GM13976 (cell line): ENCODE measurements around the gene RELN.
"Not testable (repeated sequence)": the region's sequence is repeated elsewhere in the genome, so short reads cannot be mapped to it uniquely, and the experiment has no call there.

Experiments
- DNase-seq: peaks from one replicate; pipeline ENCODE4 v3.0.0; 2012; ENCODE audit warnings: low spot score
- in situ Hi-C: fragments of 300-500 bp; cut with MboI; formaldehyde crosslinking; loops from one replicate; pipeline ENCODE4 v1.12.0; 2022; ENCODE audit warnings: low sequenced_read_pairs, mixed read lengths, inconsistent platforms; ENCODE audit not compliant: unreplicated experiment
- TF ChIP-seq, protein P1 (sequence below): IDR thresholded peaks from 2 replicates; pipeline ENCODE4 v1.5.1; 2012; ENCODE audit warnings: borderline replicate concordance, mild to moderate bottlenecking; ENCODE audit not compliant: insufficient read depth; ENCODE audit errors: extremely low read depth, missing control alignments, control extremely low read depth

RELN gene

DNA sequence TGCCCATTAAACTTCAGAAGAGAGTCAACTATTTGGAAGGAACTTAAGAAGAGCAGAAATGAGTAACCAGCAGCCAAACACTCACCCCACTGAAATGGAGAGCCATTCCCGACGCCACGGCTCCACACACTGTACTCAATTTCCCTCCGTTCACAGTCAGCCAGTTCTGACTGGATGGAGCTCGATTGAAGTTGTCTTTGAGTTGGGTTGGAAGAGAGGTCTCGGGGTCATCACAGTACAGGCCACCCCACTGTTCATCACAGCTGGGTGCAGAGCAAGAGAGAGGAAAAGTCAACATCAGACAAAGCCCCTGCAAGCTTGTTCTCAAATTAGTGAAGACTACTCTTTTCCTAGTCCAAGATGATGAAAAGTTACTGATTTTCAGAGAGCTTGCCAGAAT lies 467.5 kb downstream of the RELN start:
- DNase-seq = no peak
- in situ Hi-C loops = no loop called here
- TF ChIP-seq, protein P1, sequence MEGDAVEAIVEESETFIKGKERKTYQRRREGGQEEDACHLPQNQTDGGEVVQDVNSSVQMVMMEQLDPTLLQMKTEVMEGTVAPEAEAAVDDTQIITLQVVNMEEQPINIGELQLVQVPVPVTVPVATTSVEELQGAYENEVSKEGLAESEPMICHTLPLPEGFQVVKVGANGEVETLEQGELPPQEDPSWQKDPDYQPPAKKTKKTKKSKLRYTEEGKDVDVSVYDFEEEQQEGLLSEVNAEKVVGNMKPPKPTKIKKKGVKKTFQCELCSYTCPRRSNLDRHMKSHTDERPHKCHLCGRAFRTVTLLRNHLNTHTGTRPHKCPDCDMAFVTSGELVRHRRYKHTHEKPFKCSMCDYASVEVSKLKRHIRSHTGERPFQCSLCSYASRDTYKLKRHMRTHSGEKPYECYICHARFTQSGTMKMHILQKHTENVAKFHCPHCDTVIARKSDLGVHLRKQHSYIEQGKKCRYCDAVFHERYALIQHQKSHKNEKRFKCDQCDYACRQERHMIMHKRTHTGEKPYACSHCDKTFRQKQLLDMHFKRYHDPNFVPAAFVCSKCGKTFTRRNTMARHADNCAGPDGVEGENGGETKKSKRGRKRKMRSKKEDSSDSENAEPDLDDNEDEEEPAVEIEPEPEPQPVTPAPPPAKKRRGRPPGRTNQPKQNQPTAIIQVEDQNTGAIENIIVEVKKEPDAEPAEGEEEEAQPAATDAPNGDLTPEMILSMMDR = no peak

DNA sequence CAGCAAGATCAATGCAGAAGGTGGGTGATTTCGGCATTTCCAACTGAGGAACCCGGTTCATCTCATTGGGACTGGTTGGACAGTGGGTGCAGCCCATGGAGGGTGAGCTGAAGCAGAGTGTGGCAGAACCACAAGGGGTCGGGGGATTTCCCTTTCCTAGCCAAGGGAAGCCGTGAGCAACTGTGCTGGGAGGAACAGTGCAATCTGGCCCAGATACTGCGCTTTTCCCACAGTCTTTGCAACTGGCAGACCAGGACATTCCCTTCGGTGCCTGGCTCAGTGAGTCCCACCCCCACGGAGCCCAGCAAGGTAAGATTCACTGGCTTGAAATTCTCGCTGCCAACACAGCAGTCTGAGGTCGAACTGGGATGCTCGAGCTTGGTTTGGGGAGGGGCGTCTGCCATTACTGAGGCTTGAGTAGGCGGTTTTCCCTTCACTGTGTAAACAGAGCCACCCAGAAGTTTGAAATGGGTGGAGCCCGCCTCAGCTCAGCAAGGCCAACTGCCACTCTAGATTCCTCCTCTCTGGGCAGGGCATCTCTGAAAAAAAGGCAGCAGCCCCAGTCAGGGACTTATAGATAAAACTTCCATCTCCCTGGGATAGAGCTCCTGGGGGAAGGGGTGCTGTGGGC lies 484.8 kb downstream of the RELN start:
- in situ Hi-C loops = no loop called here
- TF ChIP-seq, protein P1 = no peak
- DNase-seq = no peak

DNA sequence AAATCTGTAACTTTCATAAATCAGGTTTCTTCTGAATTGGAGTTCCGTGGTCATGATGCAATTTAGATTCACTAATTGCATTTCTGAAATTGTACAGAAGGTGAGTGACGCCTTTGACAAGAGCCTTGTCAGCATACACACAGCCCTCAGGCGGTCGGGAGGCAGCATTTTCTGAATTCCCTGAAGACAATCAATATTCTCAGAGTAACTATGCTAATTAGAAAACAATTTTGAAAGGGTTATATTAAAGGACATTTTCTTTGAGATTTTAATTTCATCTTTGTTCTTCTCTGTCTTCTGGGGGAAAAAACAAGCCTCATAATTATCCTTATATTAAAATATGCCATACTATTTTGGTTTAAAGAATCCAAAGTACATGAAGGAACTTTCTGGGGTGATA lies 488.3 kb downstream of the RELN start:
- TF ChIP-seq, protein P1 = no peak
- no peak for DNase-seq

DNA sequence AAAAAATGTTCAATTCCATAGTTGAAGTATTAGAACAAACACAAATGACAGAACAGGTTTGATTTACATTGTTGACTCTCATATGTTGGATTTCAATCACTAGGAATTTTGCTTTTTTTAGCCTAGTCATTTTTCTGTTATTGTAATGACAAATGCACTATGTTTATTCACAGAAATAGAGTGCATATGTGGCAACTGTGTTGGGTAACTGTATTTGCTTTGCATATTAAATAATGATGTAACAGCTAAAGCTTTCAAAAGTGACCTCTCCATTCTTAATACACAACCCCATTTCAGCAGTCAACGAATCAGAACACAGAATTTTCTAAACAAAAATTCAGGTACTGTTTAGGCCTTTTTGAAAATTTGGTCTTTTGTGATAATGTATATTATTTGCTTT lies 489.5 kb downstream of the RELN start:
- TF ChIP-seq, protein P1 = no peak
- no peak for DNase-seq
- in situ Hi-C loops = no loop called here

More for the DNA sequence above, 488.3 kb downstream of the RELN start:
- in situ Hi-C loops = no loop called here

DNA sequence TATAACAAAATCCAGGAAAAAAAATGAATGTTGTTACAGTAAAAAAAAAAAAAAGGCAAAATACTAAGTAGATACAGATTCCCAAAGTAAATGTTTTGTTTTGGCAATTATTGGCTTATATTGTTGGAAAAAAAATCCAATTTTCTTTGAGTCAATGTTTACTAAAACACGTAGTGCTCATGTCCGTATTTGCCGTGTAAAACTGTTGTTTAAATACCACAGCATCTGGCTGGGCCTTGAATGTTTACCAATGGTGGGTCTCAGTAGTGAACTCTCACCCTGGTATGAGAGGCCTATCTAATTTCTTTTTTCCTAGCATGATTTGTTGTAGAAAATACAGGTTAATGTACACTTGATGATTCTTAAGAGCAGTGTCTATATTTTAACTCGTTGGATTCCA lies 502.0 kb downstream of the RELN start:
- in situ Hi-C loops = no loop called here
- TF ChIP-seq, protein P1 = no peak

DNA sequence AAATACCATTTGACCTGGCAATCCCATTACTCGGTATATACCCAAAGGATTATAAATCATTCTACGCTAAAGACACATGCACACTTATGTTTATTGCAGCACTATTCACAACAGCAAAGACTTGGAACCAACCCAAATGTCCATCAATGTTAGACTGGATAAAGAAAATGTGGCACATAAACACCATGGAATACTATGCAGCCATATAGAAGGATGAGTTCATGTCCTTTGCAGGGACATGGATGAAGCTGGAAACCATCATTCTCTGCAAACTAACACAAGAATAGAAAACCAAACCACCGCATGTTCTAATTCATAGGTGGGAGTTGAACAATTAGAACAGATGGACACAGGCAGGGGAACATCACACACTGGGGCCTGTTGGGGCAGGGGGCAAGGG lies 502.6 kb downstream of the RELN start:
- DNase-seq, in situ Hi-C loops: not testable (repeated sequence)

More for the DNA sequence above, 502.0 kb downstream of the RELN start:
- no peak for DNase-seq

DNA sequence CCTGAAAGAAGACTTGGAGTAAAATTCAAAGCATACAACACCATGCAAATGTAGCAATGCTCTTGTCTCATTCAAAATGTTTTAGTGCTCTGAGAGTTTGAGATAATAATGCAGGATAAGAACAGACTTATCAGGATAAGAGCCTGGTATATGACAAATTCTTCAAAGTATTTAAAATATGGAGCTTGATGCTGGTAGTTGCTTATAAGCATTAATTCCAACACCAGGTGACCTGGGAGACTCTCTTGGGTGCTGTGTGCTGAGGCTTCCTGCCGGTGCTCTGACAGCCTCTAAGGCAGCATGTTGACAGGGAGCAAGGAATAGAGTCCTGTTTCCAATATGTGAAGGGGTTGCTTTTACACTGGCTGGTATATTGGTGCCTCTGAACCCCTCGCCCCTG lies 508.7 kb downstream of the RELN start:
- TF ChIP-seq, protein P1 = no peak
- DNase-seq = no peak
- in situ Hi-C loops = no loop called here
